BLaER1 treated with 17β-estradiol and CSF1 and Interleukin-3, amounts not matched to agents 10 nM and 100 nM (cell line): ENCODE measurements around the gene PTX4.
"Not testable (repeated sequence)": the region's sequence is repeated elsewhere in the genome, so short reads cannot be mapped to it uniquely, and the experiment has no call there.

Experiments used
- H3K27ac ChIP-seq, 11 experiments: shearing (Covaris generic); formaldehyde crosslinking; 2 replicates each; pipeline ENCODE4 v1.8.1; 2022
- H3K27me3 ChIP-seq, 11 experiments: shearing (Covaris generic); formaldehyde crosslinking; 2 replicates each; pipeline ENCODE4 v1.8.1; 2022
- H3K36me3 ChIP-seq, 11 experiments: shearing (Covaris generic); formaldehyde crosslinking; 2 replicates each; pipeline ENCODE4 v1.8.1; 2022
- H3K4me1 ChIP-seq, 10 experiments: shearing (Covaris generic); formaldehyde crosslinking; 2 replicates each; pipeline ENCODE4 v1.8.1; 2022
- H3K4me2 ChIP-seq, 11 experiments: shearing (Covaris generic); formaldehyde crosslinking; 2 replicates each; pipeline ENCODE4 v1.8.1; 2022
- H3K4me3 ChIP-seq, 10 experiments: shearing (Covaris generic); formaldehyde crosslinking; 2 replicates each; pipeline ENCODE4 v1.8.1; 2022
- H3K9ac ChIP-seq, 11 experiments: shearing (Covaris generic); formaldehyde crosslinking; 2 replicates each; pipeline ENCODE4 v1.8.1; 2022
- H3K9me3 ChIP-seq, 11 experiments: shearing (Covaris generic); formaldehyde crosslinking; replicated peaks in 1 of 11; 2 replicates each; pipeline ENCODE4 v1.8.1; 2022
- H4K20me1 ChIP-seq, 11 experiments: shearing (Covaris generic); formaldehyde crosslinking; 2 replicates each; pipeline ENCODE4 v1.8.1; 2022
- Cebpa-rat ChIP-seq, 11 experiments: shearing (Covaris generic); IDR thresholded peaks; 2 replicates each; pipeline ENCODE4 v1.8.1; 2022

Gene PTX4

GRCh38 chr16:1474796-1475551 is 13.8 kb downstream of the PTX4 start, which contains the start of gene CLCN7:
TSS of gene CLCN7 (minus strand) at chr16:1475028. CDS start at chr16:1474974, 54 bp downstream.
- Histone ChIP-seq H3K27me3 (no peaks in the 10 kb centered on the region), H3K9me3 (peaks cover 0 to 11% (median 0%) of the 10 kb centered on the region in 11 experiments; a peak in 2 of 22 replicates), H3K4me1 (peaks cover 55 to 65% (median 62%) of the 10 kb centered on the region in 10 experiments), H3K9ac (peak within 1 kb of the TSS; percentile 95 to 99 (median 99)), H3K4me2 (peak within 1 kb of the TSS; percentile 94 to 99 (median 98)), H3K27ac (peak within 1 kb of the TSS; percentile 97 to 100 (median 99)), H3K36me3 (no peaks in the 10 kb centered on the region), H3K4me3 (peak within 1 kb of the TSS; percentile 81 to 98 (median 94)), H4K20me1 (peaks cover 0 to 31% (median 0%) of the 10 kb centered on the region in 11 experiments; a peak in 2 of 22 replicates)
- no peak for TF ChIP-seq Cebpa-rat (IDR thresholded peaks at IDR 0.05)

- Histone ChIP-seq H3K4me3 (peak overlapping the region; percentile 81 to 98 (median 94)), H3K27me3 (no peaks in the 10 kb centered on the region), H3K9me3 (peaks cover 0 to 11% (median 0%) of the 10 kb centered on the region in 11 experiments; a peak in 2 of 22 replicates), H3K36me3 (no peaks in the 10 kb centered on the region), H3K4me1 (peaks cover 55 to 64% (median 59%) of the 10 kb centered on the region in 10 experiments), H3K4me2 (peak overlapping the region; percentile 94 to 99 (median 98)), H3K27ac (peak overlapping the region; percentile 97 to 100 (median 99)), H3K9ac (peak overlapping the region; percentile 95 to 99 (median 99)), H4K20me1 (peaks cover 0 to 39% (median 0%) of the 10 kb centered on the region in 11 experiments; a peak in 2 of 22 replicates)
- TF ChIP-seq Cebpa-rat (IDR thresholded peaks at IDR 0.05): no peak
Observed at GRCh38 chr16:1474082-1474795, 14.5 kb downstream of the PTX4 start.

DNA sequence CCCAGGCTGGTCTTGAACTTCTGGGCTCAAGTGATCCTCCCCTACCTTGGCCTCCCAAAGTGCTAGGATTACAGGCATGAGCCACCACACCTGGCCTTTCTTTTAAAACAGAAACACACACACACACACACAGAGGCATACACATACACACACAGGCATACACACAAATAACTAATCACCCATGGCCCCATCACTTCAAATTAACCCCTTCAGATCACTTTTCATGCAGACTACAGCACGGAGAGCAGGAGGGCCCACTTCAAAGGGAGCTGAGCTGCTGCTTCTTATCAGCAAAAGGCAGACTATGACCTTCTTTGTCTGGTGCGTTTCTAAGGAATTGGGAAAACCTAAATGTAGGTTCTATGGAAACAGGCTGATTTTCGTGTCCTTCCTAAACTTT is 15.8 kb downstream of the PTX4 start:
- no peaks in the 10 kb centered on the region for H3K27me3 ChIP-seq
- H3K36me3 ChIP-seq: peaks cover 0 to 5% (median 0%) of the 10 kb centered on the region in 11 experiments; a peak in 3 of 22 replicates
- H4K20me1 ChIP-seq: peaks cover 0 to 51% (median 0%) of the 10 kb centered on the region in 11 experiments; a peak in 6 of 22 replicates
- peak overlapping the region in 9 of 10 experiments; percentile 59 to 98 (median 93); a peak in 16 of 20 replicates for H3K4me3 ChIP-seq
- peaks cover 68 to 75% (median 72%) of the 10 kb centered on the region in 10 experiments for H3K4me1 ChIP-seq
- peak overlapping the region; percentile 95 to 99 (median 99); a peak in 21 of 22 replicates for H3K9ac ChIP-seq
- H3K4me2 ChIP-seq: peak overlapping the region; percentile 94 to 99 (median 98)
- peaks cover 0 to 11% (median 0%) of the 10 kb centered on the region in 11 experiments; a peak in 1 of 22 replicates for H3K9me3 ChIP-seq
- H3K27ac ChIP-seq: peak overlapping the region; percentile 90 to 100 (median 99); a peak in 21 of 22 replicates
- no peak for TF ChIP-seq Cebpa-rat (IDR thresholded peaks at IDR 0.05)

- H3K27ac ChIP-seq: peak overlapping the region; percentile 90 to 100 (median 99)
- H3K4me2 ChIP-seq: peak overlapping the region; percentile 94 to 99 (median 98)
- peaks cover 0 to 11% (median 0%) of the 10 kb centered on the region in 11 experiments; a peak in 5 of 22 replicates for H3K36me3 ChIP-seq
- peaks cover 0 to 64% (median 3%) of the 10 kb centered on the region in 11 experiments; a peak in 9 of 22 replicates for H4K20me1 ChIP-seq
- TF ChIP-seq Cebpa-rat (IDR thresholded peaks at IDR 0.05): no peak
- peak overlapping the region; percentile 58 to 98 (median 92) for H3K4me3 ChIP-seq
- peak overlapping the region; percentile 95 to 99 (median 99) for H3K9ac ChIP-seq
- peaks cover 0 to 11% (median 0%) of the 10 kb centered on the region in 11 experiments; a peak in 1 of 22 replicates for H3K9me3 ChIP-seq
- peaks cover 80 to 88% (median 84%) of the 10 kb centered on the region in 10 experiments for H3K4me1 ChIP-seq
- no peaks in the 10 kb centered on the region for H3K27me3 ChIP-seq
Observed at GRCh38 chr16:1471569-1472194, 17.1 kb downstream of the PTX4 start.

GRCh38 chr16:1470481-1471251 is 18.1 kb downstream of the PTX4 start:
- H3K9ac ChIP-seq: peak overlapping the region; percentile 95 to 99 (median 99)
- H3K27ac ChIP-seq: peak overlapping the region; percentile 90 to 100 (median 99)
- H3K4me3 ChIP-seq: peak overlapping the region; percentile 58 to 98 (median 92)

DNA sequence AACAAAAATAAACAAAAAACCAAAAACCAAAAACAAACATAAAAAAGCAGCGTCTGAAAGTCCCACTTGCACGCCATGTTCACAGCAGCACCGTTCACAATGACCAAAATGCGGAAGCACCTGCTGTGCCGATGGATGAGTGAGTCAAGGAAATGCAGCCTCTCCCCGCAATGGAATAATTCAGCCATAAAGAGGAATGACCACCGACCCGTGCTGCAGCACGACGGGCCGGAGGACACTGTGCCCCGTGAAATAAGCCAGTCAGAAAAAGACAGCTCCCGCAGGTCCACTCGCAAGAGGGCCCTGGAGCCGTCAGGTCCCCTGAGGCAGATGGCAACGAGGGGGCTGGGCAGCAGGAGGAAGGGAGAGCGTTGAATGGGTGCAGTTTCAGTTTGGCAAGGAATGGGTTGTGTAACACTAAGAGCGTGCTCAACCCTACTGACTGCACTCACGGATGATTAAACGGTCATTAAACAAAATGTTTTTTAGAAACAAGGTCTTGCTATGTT is 19.0 kb downstream of the PTX4 start:
- Histone ChIP-seq H3K4me1 (peaks cover 71 to 91% (median 83%) of the 10 kb centered on the region in 10 experiments), H3K9ac (peak overlapping the region; percentile 95 to 99 (median 99)), H3K27me3 (no peaks in the 10 kb centered on the region), H3K27ac (peak overlapping the region; percentile 90 to 100 (median 99)), H3K4me2 (peak overlapping the region; percentile 94 to 99 (median 98)), H3K9me3 (peaks cover 0 to 11% (median 0%) of the 10 kb centered on the region in 11 experiments; a peak in 1 of 22 replicates), H3K36me3 (peaks cover 13 to 28% (median 19%) of the 10 kb centered on the region in 11 experiments; a peak in 21 of 22 replicates), H3K4me3 (peak overlapping the region; percentile 58 to 98 (median 92)), H4K20me1 (peaks cover 0 to 84% (median 22%) of the 10 kb centered on the region in 11 experiments; a peak in 13 of 22 replicates)
- peak in 10 of 11 experiments; percentile 31 to 93 (median 70); a peak in 15 of 22 replicates for TF ChIP-seq Cebpa-rat (IDR thresholded peaks at IDR 0.05)

More at GRCh38 chr16:1470481-1471251, 18.1 kb downstream of the PTX4 start:
- Histone ChIP-seq H3K27me3 (no peaks in the 10 kb centered on the region), H3K9me3 (peaks cover 0 to 11% (median 0%) of the 10 kb centered on the region in 11 experiments; a peak in 1 of 22 replicates), H3K4me1 (peaks cover 76 to 90% (median 87%) of the 10 kb centered on the region in 10 experiments), H3K36me3 (peaks cover 3 to 18% (median 9%) of the 10 kb centered on the region in 11 experiments; a peak in 15 of 22 replicates), H4K20me1 (peaks cover 0 to 74% (median 13%) of the 10 kb centered on the region in 11 experiments; a peak in 13 of 22 replicates), H3K4me2 (peak overlapping the region; percentile 94 to 99 (median 98))
- TF ChIP-seq Cebpa-rat (IDR thresholded peaks at IDR 0.05): no peak

- Histone ChIP-seq H4K20me1 (peaks cover 0 to 90% (median 28%) of the 10 kb centered on the region in 11 experiments; a peak in 14 of 22 replicates), H3K4me2 (peak overlapping the region; percentile 94 to 99 (median 98)), H3K9me3 (peaks cover 0 to 11% (median 0%) of the 10 kb centered on the region in 11 experiments; a peak in 1 of 22 replicates), H3K27ac (peak overlapping the region; percentile 90 to 100 (median 99)), H3K36me3 (peaks cover 19 to 34% (median 25%) of the 10 kb centered on the region in 11 experiments), H3K9ac (peak overlapping the region; percentile 95 to 99 (median 99)), H3K4me1 (peaks cover 71 to 87% (median 81%) of the 10 kb centered on the region in 10 experiments), H3K4me3 (peak overlapping the region; percentile 58 to 98 (median 92))
- not testable (repeated sequence) for H3K27me3 ChIP-seq
Observed at GRCh38 chr16:1469141-1469540, 19.6 kb downstream of the PTX4 start.
